Retinal pigment epithelial cell (primary cell): ENCODE results near the gene SLC25A42.
"Not testable (repeated sequence)": the region's sequence is repeated elsewhere in the genome, so short reads cannot be mapped to it uniquely, and the experiment has no call there.

Experiments used
- DNase-seq: peaks from one replicate; pipeline ENCODE4 v3.0.0-alpha.2; 2010; ENCODE audit warnings: low read depth
- H3K4me3 ChIP-seq: 2 replicates; pipeline ENCODE4 v1.5.1; 2011; ENCODE audit warnings: mild to moderate bottlenecking, low read length, control low read depth, moderate library complexity
- TF ChIP-seq, protein P1 (sequence below): conservative IDR thresholded peaks from 2 replicates; pipeline ENCODE4 v1.5.1; 2011; ENCODE audit warnings: low read depth, low read length, control low read depth, inconsistent platforms

SLC25A42 gene

DNA sequence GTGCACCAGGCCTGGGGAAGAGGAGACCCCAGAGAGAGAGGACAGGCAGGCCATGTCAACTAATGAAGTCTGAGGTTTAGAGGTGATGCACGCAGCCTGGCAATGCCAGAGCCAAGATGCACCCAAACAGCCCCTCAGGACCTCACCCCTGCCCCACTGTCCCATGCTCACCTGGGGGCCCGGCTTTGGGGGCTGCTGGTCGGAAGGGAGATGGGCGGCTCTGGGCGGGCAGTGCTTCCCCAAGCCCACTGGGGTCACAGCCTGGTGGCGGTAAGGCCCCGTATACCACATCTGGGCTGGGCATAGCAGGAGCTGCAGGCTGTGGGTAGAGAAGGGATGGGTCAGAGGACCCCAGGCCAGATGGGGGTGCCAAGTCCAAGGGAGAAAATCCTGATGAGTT is 83.1 kb downstream of the SLC25A42 start:
- TF ChIP-seq, protein P1, sequence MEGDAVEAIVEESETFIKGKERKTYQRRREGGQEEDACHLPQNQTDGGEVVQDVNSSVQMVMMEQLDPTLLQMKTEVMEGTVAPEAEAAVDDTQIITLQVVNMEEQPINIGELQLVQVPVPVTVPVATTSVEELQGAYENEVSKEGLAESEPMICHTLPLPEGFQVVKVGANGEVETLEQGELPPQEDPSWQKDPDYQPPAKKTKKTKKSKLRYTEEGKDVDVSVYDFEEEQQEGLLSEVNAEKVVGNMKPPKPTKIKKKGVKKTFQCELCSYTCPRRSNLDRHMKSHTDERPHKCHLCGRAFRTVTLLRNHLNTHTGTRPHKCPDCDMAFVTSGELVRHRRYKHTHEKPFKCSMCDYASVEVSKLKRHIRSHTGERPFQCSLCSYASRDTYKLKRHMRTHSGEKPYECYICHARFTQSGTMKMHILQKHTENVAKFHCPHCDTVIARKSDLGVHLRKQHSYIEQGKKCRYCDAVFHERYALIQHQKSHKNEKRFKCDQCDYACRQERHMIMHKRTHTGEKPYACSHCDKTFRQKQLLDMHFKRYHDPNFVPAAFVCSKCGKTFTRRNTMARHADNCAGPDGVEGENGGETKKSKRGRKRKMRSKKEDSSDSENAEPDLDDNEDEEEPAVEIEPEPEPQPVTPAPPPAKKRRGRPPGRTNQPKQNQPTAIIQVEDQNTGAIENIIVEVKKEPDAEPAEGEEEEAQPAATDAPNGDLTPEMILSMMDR = no peak
- H3K4me3 ChIP-seq = no peak overlapping the region
- DNase-seq = no peak

DNA sequence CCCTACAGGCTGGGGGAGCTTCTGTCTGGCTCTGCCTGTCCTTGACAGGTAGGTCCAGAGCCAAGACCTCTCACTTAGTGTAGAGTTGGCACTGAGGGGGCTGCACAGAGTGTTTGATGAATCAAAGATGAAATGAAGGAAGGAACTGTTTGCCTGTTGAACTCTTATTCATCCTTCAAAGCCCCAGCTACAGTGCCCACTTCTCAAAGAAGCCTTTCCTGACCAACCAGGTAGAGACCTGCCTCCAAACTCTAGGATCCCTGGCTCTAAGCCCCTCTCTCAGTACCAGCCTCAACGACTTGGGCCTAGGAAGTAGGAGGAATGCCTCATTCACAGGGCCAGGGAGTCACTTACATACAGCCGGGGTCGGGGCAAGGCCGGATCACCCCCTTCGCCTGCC is 83.5 kb downstream of the SLC25A42 start:
- TF ChIP-seq, protein P1 = no peak
- DNase-seq = no peak
- no peak overlapping the region for H3K4me3 ChIP-seq

DNA sequence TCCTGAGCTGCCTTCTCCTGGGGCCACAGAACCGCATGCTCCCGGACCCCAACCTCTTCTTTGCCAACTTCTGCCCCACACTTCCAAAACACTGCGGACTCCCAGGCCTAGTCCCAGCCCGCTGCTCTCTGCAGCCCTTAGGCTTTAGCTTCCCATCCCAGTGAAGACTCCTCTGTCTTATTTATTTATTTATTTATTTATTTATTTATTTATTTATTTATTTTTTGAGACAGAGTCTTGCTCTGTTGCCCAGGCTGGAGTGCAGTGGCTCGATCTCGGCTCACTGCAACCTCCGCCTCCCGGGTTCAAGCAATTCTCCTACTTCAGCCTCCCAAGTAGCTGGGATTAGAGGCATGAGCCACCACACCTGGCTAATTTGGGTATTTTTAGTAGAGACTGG is 84.7 kb downstream of the SLC25A42 start:
- DNase-seq = not testable (repeated sequence)

DNA sequence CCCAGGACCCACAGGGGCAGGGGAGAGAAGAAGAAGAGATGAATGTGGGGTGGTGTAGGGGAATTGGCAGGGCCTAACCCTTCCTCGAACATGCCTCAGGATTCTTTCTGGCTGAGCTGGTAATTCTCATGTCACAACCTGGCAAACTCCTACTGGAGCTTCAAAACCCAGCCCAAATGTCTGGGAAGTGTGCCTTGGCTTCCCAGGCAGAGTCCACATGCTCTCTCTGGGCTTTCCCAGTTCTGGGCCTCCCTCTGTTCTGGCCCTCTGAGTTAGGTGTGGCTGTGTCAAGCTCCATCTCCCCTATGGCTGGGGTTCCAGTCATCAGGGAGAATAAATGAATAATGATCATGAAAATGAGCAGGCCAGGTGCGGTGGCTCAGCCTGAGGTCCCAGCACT is 85.6 kb downstream of the SLC25A42 start:
- TF ChIP-seq, protein P1 = no peak
- no peak for DNase-seq
- H3K4me3 ChIP-seq = no peak overlapping the region

More for the DNA sequence above, 84.7 kb downstream of the SLC25A42 start:
- not testable (repeated sequence) for H3K4me3 ChIP-seq

DNA sequence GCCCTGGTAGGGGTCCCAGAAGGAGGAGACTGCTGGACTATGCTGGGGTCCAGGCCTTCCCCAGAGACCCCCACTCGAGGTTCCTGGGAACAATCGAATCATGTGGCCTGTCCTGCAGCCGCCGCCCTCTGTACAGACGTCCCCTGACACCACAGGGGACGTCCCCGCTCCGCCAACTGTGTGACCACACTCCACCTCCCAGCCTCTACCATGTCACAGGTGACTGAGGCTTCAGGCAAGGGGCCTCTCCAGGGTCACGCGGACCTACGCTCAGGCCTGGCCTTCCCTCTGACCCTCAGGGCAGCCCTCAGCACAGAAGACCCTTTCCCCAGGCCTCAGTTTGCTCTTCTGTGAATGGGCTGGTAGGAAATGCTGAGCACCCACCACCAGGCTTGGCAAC is 87.6 kb downstream of the SLC25A42 start:
- no peak for DNase-seq
- TF ChIP-seq, protein P1 = no peak
- H3K4me3 ChIP-seq = no peak overlapping the region

DNA sequence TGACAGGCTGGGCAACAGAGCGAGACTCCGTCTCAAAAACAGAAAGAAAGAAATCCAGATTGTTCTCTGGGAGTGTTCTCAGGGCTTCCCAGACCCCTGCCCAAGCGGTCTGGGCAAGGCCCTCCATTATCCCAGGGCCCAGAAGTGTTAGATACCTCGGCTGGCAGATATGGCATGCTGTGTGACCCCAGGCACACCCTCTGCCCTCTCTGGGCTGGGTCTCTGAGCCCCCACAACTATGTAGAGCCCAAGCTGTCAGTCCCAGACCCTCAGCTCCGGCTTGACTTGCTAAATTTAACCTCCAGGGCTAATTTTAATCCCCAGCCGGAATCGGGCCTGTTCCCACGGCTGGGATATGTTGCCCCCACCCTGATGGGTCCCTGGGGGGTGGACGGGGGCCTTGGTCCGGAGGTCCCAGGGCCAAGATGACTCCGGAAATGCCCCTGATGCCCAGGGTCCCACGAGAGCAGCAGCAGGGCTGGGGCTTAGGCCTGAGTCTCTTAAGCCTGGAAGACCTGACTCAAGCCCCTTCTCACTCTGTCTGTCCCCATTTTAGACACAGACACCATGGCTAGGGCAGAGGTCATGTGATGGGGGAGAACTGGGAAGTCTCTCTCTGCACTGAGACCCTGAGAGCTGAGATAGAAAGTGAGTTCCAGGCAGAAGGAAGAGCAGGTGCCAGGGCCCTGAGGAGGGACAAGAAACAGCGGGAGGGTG is 89.0 kb downstream of the SLC25A42 start:
- DNase-seq = no peak
- no peak overlapping the region for H3K4me3 ChIP-seq
- TF ChIP-seq, protein P1 = no peak

DNA sequence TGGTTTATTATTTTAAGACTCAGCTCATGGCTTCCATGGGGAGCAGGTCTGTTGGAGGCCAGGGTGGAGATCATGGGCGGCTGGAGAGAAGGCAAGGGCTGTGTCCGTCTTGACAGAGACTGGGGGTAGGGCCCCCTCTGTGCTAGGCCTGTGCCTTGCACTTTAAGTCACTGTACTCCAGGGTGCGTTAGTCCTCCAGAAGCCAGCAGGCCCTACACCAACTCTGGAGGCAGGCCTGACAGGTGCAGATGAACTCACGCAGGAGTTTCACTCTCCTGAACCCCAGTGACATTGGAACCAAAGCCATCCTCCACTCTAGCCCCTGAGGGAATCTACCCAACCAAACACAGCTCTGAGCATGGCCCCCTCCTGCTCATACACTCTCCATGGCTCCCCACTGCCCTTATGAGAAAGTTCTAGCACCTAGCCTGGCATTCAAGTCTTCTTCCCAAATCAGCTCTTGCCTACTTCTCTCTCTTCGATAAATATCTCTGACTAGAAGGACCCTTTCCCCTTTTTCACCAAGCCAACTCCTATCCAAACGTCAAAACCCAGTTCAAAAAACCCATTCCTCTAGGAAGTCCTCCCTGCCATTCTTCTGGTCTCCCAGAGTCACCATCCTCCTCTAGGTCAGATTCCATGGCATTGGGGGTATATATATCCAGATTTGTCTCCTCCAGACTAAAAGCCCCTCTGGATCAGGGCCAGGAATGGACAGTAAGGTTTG is 91.1 kb downstream of the SLC25A42 start:
- no peak for DNase-seq
- H3K4me3 ChIP-seq = no peak overlapping the region
- TF ChIP-seq, protein P1 = no peak
